GM20431 (cell line): ENCODE measurements around the gene ZKSCAN4.

ENCODE experiments used
- in situ Hi-C: fragments of 300-500 bp; cut with MseI, MboI; formaldehyde crosslinking; loops from one replicate; pipeline ENCODE4 v1.15.0; 2020; ENCODE audit warnings: low sequenced_read_pairs; ENCODE audit not compliant: unreplicated experiment

The ZKSCAN4 gene

GRCh38 chr6:28251661-28252008 is 434 bp downstream of the ZKSCAN4 start:
- in situ Hi-C loops: no loop called here

- in situ Hi-C loops: no loop called here
These were observed 1.3 kb downstream of the ZKSCAN4 start for GRCh38 chr6:28250747-28251146.

- in situ Hi-C loops: no loop called here
These were observed 3.2 kb downstream of the ZKSCAN4 start for GRCh38 chr6:28248916-28249315.

GRCh38 chr6:28245206-28245941 is 6.7 kb downstream of the ZKSCAN4 start:
- in situ Hi-C loops: no loop called here

GRCh38 chr6:28243946-28244345 is 8.1 kb downstream of the ZKSCAN4 start:
- in situ Hi-C loops: no loop called here

- in situ Hi-C loops: no loop called here
These were observed 11.6 kb downstream of the ZKSCAN4 start for GRCh38 chr6:28240471-28240870.

- in situ Hi-C loops: no loop called here
These were observed 12.4 kb downstream of the ZKSCAN4 start for GRCh38 chr6:28239636-28240035.

- in situ Hi-C loops: no loop called here
These were observed 16.1 kb downstream of the ZKSCAN4 start for GRCh38 chr6:28235912-28236452.

GRCh38 chr6:28232785-28233184 is 19.3 kb downstream of the ZKSCAN4 start:
- in situ Hi-C loops: no loop called here

- in situ Hi-C loops: no loop called here
These were observed 25.6 kb downstream of the ZKSCAN4 start for GRCh38 chr6:28226460-28226859.

GRCh38 chr6:28225056-28225834 is 26.8 kb downstream of the ZKSCAN4 start, which contains the start of gene ZSCAN9:
TSS of gene ZSCAN9 (plus strand) at chr6:28225275. CDS start at chr6:28227085, 1,810 bp downstream.
- in situ Hi-C loops: no loop called here

GRCh38 chr6:28224131-28225055 is 27.7 kb downstream of the ZKSCAN4 start:
- in situ Hi-C loops: no loop called here

- in situ Hi-C loops: no loop called here
These were observed 31.6 kb downstream of the ZKSCAN4 start for GRCh38 chr6:28220257-28221133.

- in situ Hi-C loops: no loop called here
These were observed 33.5 kb downstream of the ZKSCAN4 start for GRCh38 chr6:28218312-28219248.

GRCh38 chr6:28217890-28218289 is 34.2 kb downstream of the ZKSCAN4 start:
- in situ Hi-C loops: no loop called here

GRCh38 chr6:28215425-28215824 is 36.6 kb downstream of the ZKSCAN4 start:
- in situ Hi-C loops: no loop called here

- in situ Hi-C loops: no loop called here
These were observed 38.9 kb downstream of the ZKSCAN4 start for GRCh38 chr6:28213213-28213523.

- in situ Hi-C loops: no loop called here
These were observed 39.4 kb downstream of the ZKSCAN4 start for GRCh38 chr6:28212510-28213212.
